ENCODE data around the gene PLXNC1. TPM values are rescaled to one million over a fixed set of nuclear protein-coding genes. Genes with fewer than 3 reads are reported as not detected.

PLXNC1 gene
- total and polyA plus RNA-seq, 9 of the 15 experiments (the other 6 are each of a cell fraction or from before 2014, with no cell fraction given), result 0.08 to 0.87 (median 0.28) TPM

DNA sequence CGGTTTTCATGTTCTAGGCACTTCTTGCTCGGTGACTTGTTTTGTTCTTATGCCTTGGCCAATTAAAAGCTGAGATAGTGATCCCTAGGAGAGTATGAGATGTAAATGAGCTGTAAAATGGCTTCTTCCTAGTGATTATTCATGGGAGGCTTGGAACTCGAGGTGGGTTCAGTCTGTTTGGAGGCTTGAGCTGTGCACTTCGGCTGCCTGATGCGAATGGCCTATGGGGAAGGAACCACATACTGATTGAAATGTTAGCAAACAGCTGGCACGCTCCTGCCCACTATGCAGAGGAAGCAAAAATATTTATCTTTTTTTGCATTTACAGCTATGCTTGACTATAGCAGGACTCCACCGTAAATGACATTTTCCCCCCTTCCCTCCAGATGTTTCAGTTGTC is 75.5 kb downstream of the PLXNC1 start:
- Histone ChIP-seq H3K36me3 (ENCODE audit: control insufficient read depth, insufficient read depth, low read length) (no peaks in the 10 kb centered on the region), H3K9me3 (replicated peaks; ENCODE audit: control insufficient read depth, insufficient read depth, low read depth, low read length) (no peaks in the 10 kb centered on the region), H3K4me2 (ENCODE audit: insufficient read depth, low read length) (no peak overlapping the region), H3K79me2 (ENCODE audit: control insufficient read depth, insufficient read depth, low read length) (no peaks in the 10 kb centered on the region), H3K4me3 (no peak overlapping the region), H3K4me1 (replicated peaks in 1 of 2; ENCODE audit: control insufficient read depth in 2 of 2, insufficient read depth in 2 of 2, low read length in 2 of 2) (no peaks in the 10 kb centered on the region), H2AFZ (ENCODE audit: low read depth, low read length) (no peak overlapping the region), H4K20me1 (replicated peaks; ENCODE audit: control insufficient read depth, insufficient read depth, low read length) (no peaks in the 10 kb centered on the region; the same call in 1 of the 2 replicates), H3K27ac (ENCODE audit: extremely low read depth, low read depth, low read length) (no peak overlapping the region), H3K9me1 (ENCODE audit: control insufficient read depth, insufficient read depth, low read length) (no peaks in the 10 kb centered on the region), H3K9ac (ENCODE audit: insufficient read depth in 1 of 2, low read depth in 2 of 2, low read length in 2 of 2) (no peak overlapping the region), H3K27me3 (ENCODE audit: control insufficient read depth in 2 of 2, insufficient read depth in 2 of 2, low read length in 2 of 2) (peaks cover 40 to 51% of the 10 kb centered on the region in 2 experiments)
- ChIA-PET CTCF (ENCODE audit: low intra/inter-chr PET ratio) (no interaction called here), POLR2A (interaction anchor here (0.6 to 1.1 kb wide), 2 partner anchors 16 to 21 kb away, joined by 4 to 6 read pairs; no protein-coding TSS in a partner anchor)
- no peak for ATAC-seq
- intact Hi-C loops (cut with micrococcal nuclease), result no loop called here
- in situ Hi-C loops (cut with MboI), result no loop called here
- FAIRE-seq, result no peak
- no peak for DNase-seq (ENCODE audit: extremely low read depth in 1 of 4, low spot score in 3 of 4)
- BruUV-seq (replicated peaks), result no TSS peak
- WGBS (ENCODE audit: insufficient coverage, low coverage, missing lambda C conversion rate), result 10% methylated on average over 7 of the region's 7 CpGs
- TF ChIP-seq VEZF1 (CRISPR knock-in tag; IDR thresholded peaks at IDR 0.05) (no peak), ETV1 (tag; conservative IDR thresholded peaks at IDR 0.05; ENCODE audit: low read depth) (no peak), ZNF444 (CRISPR knock-in tag; IDR thresholded peaks at IDR 0.05) (no peak), PURB (CRISPR knock-in tag; IDR thresholded peaks at IDR 0.05; ENCODE audit: low read depth) (no peak), HSF4 (CRISPR knock-in tag; IDR thresholded peaks at IDR 0.05; ENCODE audit: borderline replicate concordance) (no peak), ZNF395 (CRISPR knock-in tag; IDR thresholded peaks at IDR 0.05) (no peak), E2F4 (CRISPR knock-in tag; IDR thresholded peaks at IDR 0.05; ENCODE audit: low read depth) (no peak), PCBP1 (IDR thresholded peaks at IDR 0.05; ENCODE audit: low read depth, low read length, poor library complexity, severe bottlenecking) (no peak), ZNF174 (CRISPR knock-in tag; IDR thresholded peaks at IDR 0.05) (no peak), ZNF589 (CRISPR knock-in tag; IDR thresholded peaks at IDR 0.05; ENCODE audit: low read depth) (no peak), TBL1XR1 (IDR thresholded peaks at IDR 0.05; ENCODE audit: low read length in 2 of 2) (no peak), ZNF584 (CRISPR knock-in tag; IDR thresholded peaks at IDR 0.05; ENCODE audit: low read depth) (no peak), ZFP30 (CRISPR knock-in tag; IDR thresholded peaks at IDR 0.05; ENCODE audit: borderline replicate concordance) (no peak), CHD4 (IDR thresholded peaks at IDR 0.05; ENCODE audit: insufficient read depth, insufficient replicate concordance, low read depth, low read length, poor library complexity, severe bottlenecking) (no peak)
- TF ChIP-seq, protein P1, sequence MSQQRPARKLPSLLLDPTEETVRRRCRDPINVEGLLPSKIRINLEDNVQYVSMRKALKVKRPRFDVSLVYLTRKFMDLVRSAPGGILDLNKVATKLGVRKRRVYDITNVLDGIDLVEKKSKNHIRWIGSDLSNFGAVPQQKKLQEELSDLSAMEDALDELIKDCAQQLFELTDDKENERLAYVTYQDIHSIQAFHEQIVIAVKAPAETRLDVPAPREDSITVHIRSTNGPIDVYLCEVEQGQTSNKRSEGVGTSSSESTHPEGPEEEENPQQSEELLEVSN (IDR thresholded peaks at IDR 0.05; ENCODE audit: borderline replicate concordance in 1 of 2, extremely low read depth in 1 of 2, insufficient read depth in 1 of 2, insufficient read length in 1 of 2, low read depth in 1 of 2, low read length in 1 of 2, poor library complexity in 1 of 2, severe bottlenecking in 1 of 2), result no peak

Data from K562 (cell line).